Measurements from ENCODE around the gene TARP.

The TARP gene

DNA sequence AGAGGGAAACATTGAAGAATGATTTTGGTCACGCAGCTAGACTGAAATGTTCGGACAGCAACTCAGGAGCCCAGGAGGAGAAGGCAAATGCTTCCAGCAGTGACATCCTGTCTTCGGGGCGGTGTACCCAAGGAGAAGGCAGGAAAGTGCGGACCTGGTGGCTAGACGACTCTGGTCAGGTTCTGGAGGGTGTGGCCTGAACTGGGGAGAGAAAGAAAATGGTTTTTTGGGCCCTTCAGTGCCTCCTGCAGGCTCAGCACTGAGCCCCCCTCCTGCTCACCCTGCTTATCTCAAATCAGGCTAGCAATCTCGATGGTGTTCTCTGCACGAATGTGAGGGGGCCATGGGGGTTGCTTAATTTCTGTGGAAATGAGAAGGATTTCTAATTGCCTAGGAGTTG lies 26.7 kb upstream of the TARP start:
- Histone ChIP-seq H2AK9ac (replicated peaks; ENCODE audit: low read depth, low read length, poor library complexity) (no peak overlapping the region), H3K27me3 (ENCODE audit: control insufficient read depth, insufficient read depth, low read length) (peaks cover 19% of the 10 kb centered on the region), H3K4me2 (ENCODE audit: low read depth, low read length) (no peak overlapping the region), H3K14ac (replicated peaks; ENCODE audit: low read depth, low read length) (no peak overlapping the region), H3K4ac (ENCODE audit: low read depth, low read length) (no peak overlapping the region), H2BK5ac (ENCODE audit: low read depth, low read length, poor library complexity, severe bottlenecking) (no peak overlapping the region), H3K56ac (ENCODE audit: extremely low read depth, insufficient read depth, low read length) (no peak overlapping the region), H4K91ac (ENCODE audit: insufficient read depth, low read depth, low read length) (no peak overlapping the region), H2AK5ac (ENCODE audit: low read depth, low read length) (no peak overlapping the region), H2BK120ac (ENCODE audit: low read depth, low read length) (no peak overlapping the region), H3K23ac (ENCODE audit: low read depth, low read length) (no peak overlapping the region), H3K9me3 (ENCODE audit: control insufficient read depth, insufficient read depth, low read length) (no peaks in the 10 kb centered on the region), H3K79me1 (ENCODE audit: low read depth in 1 of 2, low read length in 2 of 2) (no peaks in the 10 kb centered on the region), H4K20me1 (ENCODE audit: insufficient read depth, low read length) (no peaks in the 10 kb centered on the region), H2AFZ (replicated peaks; ENCODE audit: low read length, poor library complexity) (no peak overlapping the region), H4K8ac (ENCODE audit: low read depth in 2 of 2, low read length in 2 of 2) (no peak overlapping the region), H3K4me1 (ENCODE audit: control insufficient read depth, insufficient read depth, low read length) (no peaks in the 10 kb centered on the region), H3K4me3 (ENCODE audit: insufficient read depth, low read depth, low read length) (no peak overlapping the region), H3K36me3 (ENCODE audit: control insufficient read depth, insufficient read depth, low read length) (no peaks in the 10 kb centered on the region), H4K5ac (ENCODE audit: low read depth, low read length) (no peak overlapping the region), H3K18ac (ENCODE audit: low read depth, low read length) (no peak overlapping the region), H2BK20ac (ENCODE audit: low read depth, low read length) (no peak overlapping the region), H2BK15ac (ENCODE audit: low read depth, low read length) (no peak overlapping the region), H3K9me1 (ENCODE audit: insufficient read depth, low read length) (no peaks in the 10 kb centered on the region), H3K27ac (ENCODE audit: insufficient read depth, low read length) (no peak overlapping the region), H3K9ac (ENCODE audit: low read depth, low read length) (no peak overlapping the region)
- no peak for ATAC-seq (ENCODE audit: low read depth)
- no TSS peak for BruUV-seq (replicated peaks)
- ChIA-PET POLR2A (ENCODE audit: unreplicated experiment) (no interaction called here), CTCF (interaction anchor here (1.3 kb wide), 1 partner anchor 12 kb away, joined by 3 read pairs; no protein-coding TSS in a partner anchor)
- no CpG with 5 or more reads among the region's 8 CpGs for WGBS, 2 experiments (ENCODE audit: extremely low coverage in 2 of 2, insufficient read length in 1 of 2)
- intact Hi-C loops (cut with micrococcal nuclease) = no loop called here
- in situ Hi-C loops (cut with MboI; ENCODE audit: low sequenced_read_pairs) = no loop called here
- DNase-seq = no peak
- TF ChIP-seq POLR2A (IDR thresholded peaks at IDR 0.05; ENCODE audit: low read depth, low read length) (no peak), MXI1 (IDR thresholded peaks at IDR 0.05; ENCODE audit: borderline replicate concordance, low read depth, low read length) (no peak), NFE2L2 (IDR thresholded peaks at IDR 0.05; ENCODE audit: low read depth, low read length) (no peak), RFX5 (IDR thresholded peaks at IDR 0.05; ENCODE audit: low read depth, low read length) (no peak), RCOR1 (IDR thresholded peaks at IDR 0.05; ENCODE audit: insufficient replicate concordance, low read length) (no peak), BHLHE40 (IDR thresholded peaks at IDR 0.05; ENCODE audit: low read depth, low read length) (no peak), CEBPB (IDR thresholded peaks at IDR 0.05; ENCODE audit: low read depth, low read length) (no peak), SMC3 (IDR thresholded peaks at IDR 0.05; ENCODE audit: low read depth, low read length) (no peak), MAZ (IDR thresholded peaks at IDR 0.05; ENCODE audit: borderline replicate concordance, low read depth, low read length) (no peak), RAD21 (IDR thresholded peaks at IDR 0.05; ENCODE audit: low read length) (no peak), CHD1 (IDR thresholded peaks at IDR 0.05; ENCODE audit: low read depth, low read length) (no peak), MAFK (IDR thresholded peaks at IDR 0.05; ENCODE audit: low read depth, low read length) (no peak), FOS (IDR thresholded peaks at IDR 0.05; ENCODE audit: low read depth, low read length) (no peak)
- TF ChIP-seq, protein P1, sequence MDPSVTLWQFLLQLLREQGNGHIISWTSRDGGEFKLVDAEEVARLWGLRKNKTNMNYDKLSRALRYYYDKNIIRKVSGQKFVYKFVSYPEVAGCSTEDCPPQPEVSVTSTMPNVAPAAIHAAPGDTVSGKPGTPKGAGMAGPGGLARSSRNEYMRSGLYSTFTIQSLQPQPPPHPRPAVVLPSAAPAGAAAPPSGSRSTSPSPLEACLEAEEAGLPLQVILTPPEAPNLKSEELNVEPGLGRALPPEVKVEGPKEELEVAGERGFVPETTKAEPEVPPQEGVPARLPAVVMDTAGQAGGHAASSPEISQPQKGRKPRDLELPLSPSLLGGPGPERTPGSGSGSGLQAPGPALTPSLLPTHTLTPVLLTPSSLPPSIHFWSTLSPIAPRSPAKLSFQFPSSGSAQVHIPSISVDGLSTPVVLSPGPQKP (IDR thresholded peaks at IDR 0.05; ENCODE audit: borderline replicate concordance, low read depth, low read length) = no peak
- TF ChIP-seq, protein P2, sequence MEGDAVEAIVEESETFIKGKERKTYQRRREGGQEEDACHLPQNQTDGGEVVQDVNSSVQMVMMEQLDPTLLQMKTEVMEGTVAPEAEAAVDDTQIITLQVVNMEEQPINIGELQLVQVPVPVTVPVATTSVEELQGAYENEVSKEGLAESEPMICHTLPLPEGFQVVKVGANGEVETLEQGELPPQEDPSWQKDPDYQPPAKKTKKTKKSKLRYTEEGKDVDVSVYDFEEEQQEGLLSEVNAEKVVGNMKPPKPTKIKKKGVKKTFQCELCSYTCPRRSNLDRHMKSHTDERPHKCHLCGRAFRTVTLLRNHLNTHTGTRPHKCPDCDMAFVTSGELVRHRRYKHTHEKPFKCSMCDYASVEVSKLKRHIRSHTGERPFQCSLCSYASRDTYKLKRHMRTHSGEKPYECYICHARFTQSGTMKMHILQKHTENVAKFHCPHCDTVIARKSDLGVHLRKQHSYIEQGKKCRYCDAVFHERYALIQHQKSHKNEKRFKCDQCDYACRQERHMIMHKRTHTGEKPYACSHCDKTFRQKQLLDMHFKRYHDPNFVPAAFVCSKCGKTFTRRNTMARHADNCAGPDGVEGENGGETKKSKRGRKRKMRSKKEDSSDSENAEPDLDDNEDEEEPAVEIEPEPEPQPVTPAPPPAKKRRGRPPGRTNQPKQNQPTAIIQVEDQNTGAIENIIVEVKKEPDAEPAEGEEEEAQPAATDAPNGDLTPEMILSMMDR (conservative IDR thresholded peaks at IDR 0.05; ENCODE audit: low read depth, low read length) = no peak
- TF ChIP-seq, protein P3, sequence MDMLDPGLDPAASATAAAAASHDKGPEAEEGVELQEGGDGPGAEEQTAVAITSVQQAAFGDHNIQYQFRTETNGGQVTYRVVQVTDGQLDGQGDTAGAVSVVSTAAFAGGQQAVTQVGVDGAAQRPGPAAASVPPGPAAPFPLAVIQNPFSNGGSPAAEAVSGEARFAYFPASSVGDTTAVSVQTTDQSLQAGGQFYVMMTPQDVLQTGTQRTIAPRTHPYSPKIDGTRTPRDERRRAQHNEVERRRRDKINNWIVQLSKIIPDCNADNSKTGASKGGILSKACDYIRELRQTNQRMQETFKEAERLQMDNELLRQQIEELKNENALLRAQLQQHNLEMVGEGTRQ (IDR thresholded peaks at IDR 0.05; ENCODE audit: low read depth, low read length) = no peak
- dilution Hi-C loops (cut with HindIII; ENCODE audit: low sequenced_read_pairs, unreplicated experiment) = no loop called here
